H1 (cell line): Measurements from ENCODE around the gene BCAR3. TPM values are rescaled to one million over a fixed set of nuclear protein-coding genes. Genes with fewer than 3 reads are reported as not detected.

Experiments
- CTCF ChIA-PET: fragments of 300-600 bp; sonication (Branson Sonifier 250); formaldehyde crosslinking; loops from one replicate; lab custom pipeline; 2021; ENCODE audit not compliant: partially characterized antibody; lab: Charles Lee
- POLR2A ChIA-PET: fragments of 300-600 bp; sonication (Branson Sonifier 250); formaldehyde crosslinking; loops from one replicate; lab custom pipeline; 2021; ENCODE audit warnings: inconsistent platforms; ENCODE audit not compliant: partially characterized antibody; lab: Charles Lee
- DNase-seq, 2 experiments: peaks; one replicate each; pipeline versions ENCODE4 v3.0.0 to v3.0.0-alpha.2; 2010 to 2022; ENCODE audit warnings: low spot score in 2 of 2, low read depth in 1 of 2, mixed read lengths in 1 of 2
- FAIRE-seq: peaks from 2 replicates; lab custom pipeline; 2011; peaks lifted over from hg19 to GRCh38; lab: Jason Lieb, UNC
- H2AFZ ChIP-seq: 2 replicates; pipeline ENCODE4 v1.8.1; 2012; ENCODE audit warnings: low read length, inconsistent platforms
- H2AK5ac ChIP-seq: 2 replicates; pipeline ENCODE4 v1.6.1; 2013; ENCODE audit warnings: low read depth, low read length
- H2BK120ac ChIP-seq: replicated peaks from 2 replicates; pipeline ENCODE3; 2013; ENCODE audit warnings: low read depth, low read length, inconsistent platforms
- H2BK12ac ChIP-seq: 2 replicates; pipeline ENCODE4 v1.6.1; 2013; ENCODE audit warnings: low read depth, low read length
- H2BK15ac ChIP-seq: 2 replicates; pipeline ENCODE4 v1.6.1; 2013; ENCODE audit warnings: low read length
- H2BK20ac ChIP-seq: 2 replicates; pipeline ENCODE4 v1.6.1; 2013; ENCODE audit warnings: low read length
- H2BK5ac ChIP-seq: 2 replicates; pipeline ENCODE4 v1.6.1; 2013; ENCODE audit warnings: low read depth, low read length
- H3K14ac ChIP-seq: 2 replicates; pipeline ENCODE4 v1.6.1; 2013; ENCODE audit warnings: inconsistent platforms; ENCODE audit not compliant: insufficient read length
- H3K18ac ChIP-seq: 2 replicates; pipeline ENCODE4 v1.6.1; 2013; ENCODE audit warnings: low read length; ENCODE audit errors: extremely low read depth
- H3K23ac ChIP-seq: 2 replicates; pipeline ENCODE4 v1.6.1; 2013; ENCODE audit warnings: inconsistent platforms; ENCODE audit not compliant: insufficient read length
- H3K23me2 ChIP-seq: 2 replicates; pipeline ENCODE4 v1.6.1; 2013; ENCODE audit warnings: low read depth, low read length
- H3K27ac ChIP-seq: 2 replicates; pipeline ENCODE4 v1.6.1; 2011; ENCODE audit warnings: low read depth, low read length, inconsistent platforms
- H3K27me3 ChIP-seq, 4 experiments: replicated peaks in 1 of 4; 1 replicate in 1 of 4; 2 replicates in 3 of 4; pipeline versions ENCODE4 v1.6.1 to v1.8.1; 2011 to 2013; ENCODE audit warnings: low read length in 3 of 4, mild to moderate bottlenecking in 3 of 4, inconsistent platforms in 2 of 4, mixed read lengths in 2 of 4, moderate library complexity in 1 of 4; ENCODE audit not compliant: control insufficient read depth in 3 of 4, insufficient read depth in 3 of 4; ENCODE audit errors: extremely low read depth in 1 of 4
- H3K36me3 ChIP-seq, 4 experiments: 2 replicates each; pipeline versions ENCODE4 v1.6.1 to v1.8.1; 2011 to 2013; ENCODE audit warnings: mild to moderate bottlenecking in 4 of 4, low read length in 3 of 4, moderate library complexity in 2 of 4, control low read depth in 1 of 4, inconsistent platforms in 1 of 4; ENCODE audit not compliant: insufficient read depth in 4 of 4, control insufficient read depth in 2 of 4
- H3K4ac ChIP-seq: replicated peaks from 2 replicates; pipeline ENCODE3; 2013; ENCODE audit warnings: low read length, low read depth, mixed read lengths, inconsistent platforms; ENCODE audit not compliant: insufficient read length
- H3K4me1 ChIP-seq, 4 experiments: replicated peaks in 1 of 4; 1 replicate in 1 of 4; 2 replicates in 3 of 4; pipeline versions ENCODE4 v1.6.1 to v1.8.1; 2011 to 2013; ENCODE audit warnings: low read length in 3 of 4, inconsistent platforms in 2 of 4, mixed read lengths in 1 of 4; ENCODE audit not compliant: insufficient read depth in 4 of 4, control insufficient read depth in 3 of 4
- H3K4me2 ChIP-seq, 2 experiments: 2 replicates each; pipeline versions ENCODE4 v1.6.1 to v1.8.1; 2011 to 2013; ENCODE audit warnings: low read depth in 2 of 2, low read length in 2 of 2, control low read depth in 1 of 2, inconsistent platforms in 1 of 2, mild to moderate bottlenecking in 1 of 2; ENCODE audit not compliant: insufficient read depth in 1 of 2
- H3K4me3 ChIP-seq, 4 experiments: fragments of 200-600, 300-600 bp in 1 of 4; sonication (generic), shearing (Covaris generic), sonication (Bioruptor Twin) in 1 of 4; 2 replicates each; pipeline versions ENCODE4 v1.5.1 to v1.8.1; 2011 to 2016; ENCODE audit warnings: low read length in 4 of 4, low read depth in 3 of 4, control low read depth in 2 of 4, inconsistent platforms in 2 of 4, mild to moderate bottlenecking in 2 of 4, mixed read lengths in 1 of 4, moderate library complexity in 1 of 4; ENCODE audit not compliant: insufficient read depth in 2 of 4; ENCODE audit errors: extremely low read depth in 1 of 4
- H3K56ac ChIP-seq: replicated peaks from 2 replicates; pipeline ENCODE3; 2013; ENCODE audit warnings: low read depth, mild to moderate bottlenecking, mixed read lengths, low read length, inconsistent platforms; ENCODE audit not compliant: insufficient read length
- H3K79me1 ChIP-seq: 2 replicates; pipeline ENCODE4 v1.6.1; 2013; ENCODE audit warnings: low read depth, low read length, control low read depth
- H3K79me2 ChIP-seq, 2 experiments: 2 replicates each; pipeline versions ENCODE4 v1.6.1 to v1.8.1; 2012 to 2013; ENCODE audit warnings: low read length in 2 of 2, mild to moderate bottlenecking in 2 of 2, inconsistent platforms in 1 of 2; ENCODE audit not compliant: insufficient read depth in 2 of 2, control insufficient read depth in 1 of 2
- H3K9ac ChIP-seq, 4 experiments: replicated peaks in 1 of 4; 1 replicate in 1 of 4; 2 replicates in 3 of 4; pipeline versions ENCODE4 v1.6.1 to v1.8.1; 2011 to 2013; ENCODE audit warnings: low read depth in 3 of 4, low read length in 3 of 4, control low read depth in 2 of 4, mild to moderate bottlenecking in 2 of 4, moderate library complexity in 2 of 4, inconsistent platforms in 1 of 4; ENCODE audit errors: extremely low read depth in 1 of 4
- H3K9me3 ChIP-seq, 2 experiments: 2 replicates each; pipeline versions ENCODE4 v1.6.1 to v1.8.1; 2012 to 2013; ENCODE audit warnings: mild to moderate bottlenecking in 2 of 2, moderate library complexity in 2 of 2, control low read depth in 1 of 2, inconsistent platforms in 1 of 2, low read depth in 1 of 2, low read length in 1 of 2, mixed read lengths in 1 of 2; ENCODE audit not compliant: insufficient read depth in 2 of 2
- H4K20me1 ChIP-seq, 2 experiments: replicated peaks in 1 of 2; 2 replicates each; pipeline versions ENCODE3 to v1.8.1; 2011 to 2013; ENCODE audit warnings: inconsistent platforms in 2 of 2, low read length in 2 of 2, mild to moderate bottlenecking in 1 of 2; ENCODE audit not compliant: insufficient read depth in 2 of 2, control insufficient read depth in 1 of 2
- H4K5ac ChIP-seq: 2 replicates; pipeline ENCODE4 v1.6.1; 2013; ENCODE audit warnings: low read length, low read depth, mixed read lengths, inconsistent platforms; ENCODE audit not compliant: insufficient read length
- H4K8ac ChIP-seq: 2 replicates; pipeline ENCODE4 v1.8.0; 2013; ENCODE audit warnings: mild to moderate bottlenecking, moderate library complexity, low read length, inconsistent platforms; ENCODE audit not compliant: insufficient read depth; ENCODE audit errors: extremely low read depth
- H4K91ac ChIP-seq: replicated peaks from 2 replicates; pipeline ENCODE3; 2013; ENCODE audit warnings: low read length, mixed read lengths, inconsistent platforms; ENCODE audit not compliant: insufficient read length
- BACH1 ChIP-seq: IDR thresholded peaks from 2 replicates; pipeline ENCODE4 v1.6.1; 2012; ENCODE audit warnings: low read length, improper control_type of control experiment
- EGR1 ChIP-seq: IDR thresholded peaks from 2 replicates; pipeline ENCODE4 v1.6.1; 2011; ENCODE audit warnings: low read depth, low read length, borderline replicate concordance
- EP300 ChIP-seq, 2 experiments: IDR thresholded peaks; 1 replicate in 1 of 2; 2 replicates in 1 of 2; pipeline ENCODE4 v1.6.1; 2011 to 2012; ENCODE audit warnings: low read depth in 2 of 2, low read length in 2 of 2, mild to moderate bottlenecking in 2 of 2, borderline replicate concordance in 1 of 2, inconsistent platforms in 1 of 2, moderate library complexity in 1 of 2
- KDM1A ChIP-seq: fragments of 200-600, 300-600 bp; sonication (generic); IDR thresholded peaks from 2 replicates; pipeline ENCODE4 v1.7.1; 2016; ENCODE audit warnings: mild to moderate bottlenecking, low read length, borderline replicate concordance
- MAX ChIP-seq: IDR thresholded peaks from 2 replicates; pipeline ENCODE4 v1.6.1; 2012; ENCODE audit warnings: inconsistent platforms
- NRF1 ChIP-seq: IDR thresholded peaks from 2 replicates; pipeline ENCODE4 v1.6.1; 2011; ENCODE audit warnings: mild to moderate bottlenecking, low read depth, low read length, improper control_type of control experiment
- SUZ12 ChIP-seq: fragments of 200-600 bp; sonication (generic); IDR thresholded peaks from 2 replicates; pipeline ENCODE4 v1.6.1; 2012; ENCODE audit warnings: mild to moderate bottlenecking, inconsistent platforms, low read length, moderate library complexity, mixed read lengths
- TBP ChIP-seq: IDR thresholded peaks from 2 replicates; pipeline ENCODE4 v1.6.1; 2011; ENCODE audit warnings: low read depth, low read length, improper control_type of control experiment
- WGBS, 2 experiments: shearing (Covaris generic) in 1 of 2; methylation state at CpG; one replicate each; pipeline versions ENCODE4 v1.1.6 to v1.1.7; 2013 to 2015; ENCODE audit warnings: low lambda C conversion rate in 2 of 2, mixed read lengths in 2 of 2, inconsistent platforms in 1 of 2, low coverage in 1 of 2, missing lambda C conversion rate in 1 of 2; ENCODE audit not compliant: insufficient replicate concordance in 2 of 2, insufficient coverage in 1 of 2, insufficient read length in 1 of 2; ENCODE audit errors: extremely low coverage in 1 of 2, missing lambda C conversion rate in 1 of 2; 5-methylcytosine and 5-hydroxymethylcytosine counted together
- polyA plus RNA-seq, 7 experiments: library from polyadenylated mRNA; depleted of rRNA in 3 of 7; stranded (reverse) in 5 of 7; unstranded in 2 of 7; fragments of >200 nt in 5 of 7; fragments of 200-250 nt in 2 of 7; gene quantifications; 1 replicate in 5 of 7; 2 replicates in 1 of 7; 4 replicates in 1 of 7; pipeline versions ENCODE4 v1.2.1 to v1.2.3, GENCODE V29; 2011 to 2013; ENCODE audit warnings: missing spikeins in 2 of 7, mixed read lengths in 2 of 7
- total RNA-seq: library from RNA; stranded (reverse); fragmentation: NEBNext Ultra II Directional; extraction: Animal tissue kit (Norgen Biotek cat#: 25700); gene quantifications from 2 replicates; pipeline ENCODE4 v1.2.1, GENCODE V29; 2021
- TF ChIP-seq, protein P1 (sequence below): IDR thresholded peaks from 2 replicates; pipeline ENCODE4 v1.6.1; 2012; ENCODE audit warnings: low read length, inconsistent platforms
- TF ChIP-seq, protein P2 (sequence below): IDR thresholded peaks from 2 replicates; pipeline ENCODE4 v1.6.1; 2011; ENCODE audit warnings: low read length, improper control_type of control experiment

Gene BCAR3
- total and polyA plus RNA-seq, 2 of the 8 experiments (the other 6 are each of a cell fraction or from before 2014, with no cell fraction given): 5.6 to 9.2 TPM

GRCh38 chr1:93728480-93729131, 47.0 kb upstream of the BCAR3 start:
- Histone ChIP-seq H3K56ac (no peak overlapping the region), H3K4ac (no peak overlapping the region), H3K23ac (no peak overlapping the region), H3K9me3 (no peaks in the 10 kb centered on the region), H3K4me1 (peaks cover 0 to 6% (median 1%) of the 10 kb centered on the region in 4 experiments; a peak in 2 of 7 replicates), H3K9ac (no peak overlapping the region), H3K79me1 (no peaks in the 10 kb centered on the region), H3K4me3 (no peak overlapping the region), H4K91ac (no peak overlapping the region), H4K20me1 (no peaks in the 10 kb centered on the region), H4K5ac (no peak overlapping the region), H3K27ac (no peak overlapping the region), H4K8ac (no peak overlapping the region), H2BK15ac (no peak overlapping the region), H3K18ac (no peak overlapping the region), H2BK5ac (no peak overlapping the region), H3K36me3 (no peaks in the 10 kb centered on the region), H3K4me2 (no peak overlapping the region), H2AK5ac (no peak overlapping the region), H3K27me3 (peaks cover 0 to 2% (median 0%) of the 10 kb centered on the region in 4 experiments; a peak in 1 of 7 replicates), H2BK120ac (no peak overlapping the region), H3K23me2 (no peaks in the 10 kb centered on the region), H2BK20ac (no peak overlapping the region), H2AFZ (no peak overlapping the region), H2BK12ac (no peak overlapping the region; the same call in 1 of the 2 replicates), H3K14ac (no peak overlapping the region), H3K79me2 (no peaks in the 10 kb centered on the region)
- DNase-seq (no peak), FAIRE-seq (no peak)
- TF ChIP-seq SUZ12 (no peak), EP300 (IDR thresholded peaks at IDR 0.05; ENCODE audit: borderline replicate concordance in 1 of 2, low read depth in 2 of 2, low read length in 2 of 2) (no peak), NRF1 (no peak), KDM1A (no peak), MAX (no peak), BACH1 (no peak), TBP (no peak), EGR1 (no peak)
- TF ChIP-seq, protein P1, sequence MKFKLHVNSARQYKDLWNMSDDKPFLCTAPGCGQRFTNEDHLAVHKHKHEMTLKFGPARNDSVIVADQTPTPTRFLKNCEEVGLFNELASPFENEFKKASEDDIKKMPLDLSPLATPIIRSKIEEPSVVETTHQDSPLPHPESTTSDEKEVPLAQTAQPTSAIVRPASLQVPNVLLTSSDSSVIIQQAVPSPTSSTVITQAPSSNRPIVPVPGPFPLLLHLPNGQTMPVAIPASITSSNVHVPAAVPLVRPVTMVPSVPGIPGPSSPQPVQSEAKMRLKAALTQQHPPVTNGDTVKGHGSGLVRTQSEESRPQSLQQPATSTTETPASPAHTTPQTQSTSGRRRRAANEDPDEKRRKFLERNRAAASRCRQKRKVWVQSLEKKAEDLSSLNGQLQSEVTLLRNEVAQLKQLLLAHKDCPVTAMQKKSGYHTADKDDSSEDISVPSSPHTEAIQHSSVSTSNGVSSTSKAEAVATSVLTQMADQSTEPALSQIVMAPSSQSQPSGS: no peak
- TF ChIP-seq, protein P2, sequence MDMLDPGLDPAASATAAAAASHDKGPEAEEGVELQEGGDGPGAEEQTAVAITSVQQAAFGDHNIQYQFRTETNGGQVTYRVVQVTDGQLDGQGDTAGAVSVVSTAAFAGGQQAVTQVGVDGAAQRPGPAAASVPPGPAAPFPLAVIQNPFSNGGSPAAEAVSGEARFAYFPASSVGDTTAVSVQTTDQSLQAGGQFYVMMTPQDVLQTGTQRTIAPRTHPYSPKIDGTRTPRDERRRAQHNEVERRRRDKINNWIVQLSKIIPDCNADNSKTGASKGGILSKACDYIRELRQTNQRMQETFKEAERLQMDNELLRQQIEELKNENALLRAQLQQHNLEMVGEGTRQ: no peak
- CTCF ChIA-PET: interaction anchor here (0.6 to 2.2 kb wide), 2 partner anchors 12 to 51 kb away, joined by 3 to 6 read pairs; no protein-coding TSS in a partner anchor
- POLR2A ChIA-PET: no interaction called here
- 86% methylated on average over 13 of the region's 13 CpGs; no CpG with 5 or more reads in 1 of the 2 experiments for WGBS, 2 experiments
